Right lobe of liver (tissue), 6 donors: ENCODE results near the gene PRKN. TPM values are rescaled to one million over a fixed set of nuclear protein-coding genes. Genes with fewer than 3 reads are reported as not detected.

Experiments used
- ATAC-seq, 4 donors: fragments of 200-7000 bp; cut with Tn5 transposase; one replicate each; pipeline ENCODE4 v1.9.1; 2020; ENCODE audit warnings: mild to moderate bottlenecking in 4 of 4, moderate library complexity in 4 of 4
- DNase-seq, 3 donors: peaks; one replicate each; pipeline ENCODE4 v3.0.0-alpha.2; 2020
- H3K27ac ChIP-seq, 3 donors: fragments of 200-600 bp; one replicate each; pipeline ENCODE4 v1.8.0; 2022
- H3K27me3 ChIP-seq, 2 donors: fragments of 200-600 bp; one replicate each; pipeline ENCODE4 v1.8.0; 2022
- H3K36me3 ChIP-seq, 4 donors: fragments of 200-600 bp; sonication (generic) in 1 of 4; one replicate each; pipeline versions ENCODE4 v1.5.1 to v1.8.0; 2017 to 2022; ENCODE audit warnings: control low read depth in 1 of 4
- H3K4me1 ChIP-seq, 4 donors: fragments of 200-600 bp; sonication (generic) in 1 of 4; one replicate each; pipeline versions ENCODE4 v1.5.1 to v1.8.0; 2017 to 2022; ENCODE audit warnings: control low read depth in 1 of 4
- H3K4me3 ChIP-seq, 3 donors: fragments of 200-600 bp; one replicate each; pipeline ENCODE4 v1.8.0; 2022
- H3K9me3 ChIP-seq, 4 donors: fragments of 200-600 bp; sonication (generic) in 1 of 4; one replicate each; pipeline versions ENCODE4 v1.5.1 to v1.8.0; 2017 to 2022; ENCODE audit warnings: control low read depth in 1 of 4
- CTCF ChIP-seq, 4 donors: fragments of 200-600 bp in 3 of 4; fragments of 450-650 bp in 1 of 4; IDR thresholded peaks; one replicate each; pipeline versions ENCODE4 v1.5.1 to v1.8.0; 2016 to 2022; ENCODE audit warnings: antibody characterized with exemption in 4 of 4, mild to moderate bottlenecking in 2 of 4
- POLR2A ChIP-seq: fragments of 450-650 bp; IDR thresholded peaks from one replicate; pipeline ENCODE4 v1.6.1; 2017; ENCODE audit warnings: antibody characterized with exemption, mild to moderate bottlenecking
- WGBS: methylation state at CpG from one replicate; pipeline ENCODE4 v1.1.6; 2018; ENCODE audit warnings: low coverage, low lambda C conversion rate; ENCODE audit not compliant: insufficient coverage; ENCODE audit errors: missing lambda C conversion rate; 5-methylcytosine and 5-hydroxymethylcytosine counted together
- intact Hi-C, 2 donors: fragments of 100-400 bp; cut with DNase I; formaldehyde crosslinking; loops; one replicate each; pipeline versions ENCODE4 v1.11.2 to v1.14.1; 2022
- total RNA-seq, 6 experiments: library from RNA; depleted of rRNA in 2 of 6; stranded (reverse); fragments of >200 nt in 2 of 6; fragmentation: NEBNext Ultra II Directional in 3 of 6; extraction: Animal tissue kit (Norgen Biotek cat#: 25700) in 3 of 6; gene quantifications; one replicate each; pipeline versions ENCODE4 v1.1.0 to v1.2.4, GENCODE V29; 2016 to 2023
- donor health status: DM: no; HTN: yes; CAD: no.
- donor health status: DM: no; HTN: no; CAD: no.
- donor health status: DM: no; HTN: no; CAD: no.
- donor health status: DM: no; HTN: yes; CAD: no.
- donor health status: DM: no; HTN: yes; CAD: no.

PRKN gene
- total RNA-seq, 6 experiments from 2014 or later: 1.1 to 3.7 (median 2.2) TPM

- Histone ChIP-seq H3K4me3 (no peak overlapping the region), H3K27me3 (no peaks in the 10 kb centered on the region), H3K36me3 (no peaks in the 10 kb centered on the region), H3K9me3 (no peaks in the 10 kb centered on the region), H3K4me1 (no peaks in the 10 kb centered on the region), H3K27ac (no peak overlapping the region)
- 90% methylated on average over 6 of the region's 7 CpGs for WGBS
- ATAC-seq: no peak
- TF ChIP-seq CTCF (IDR thresholded peaks at IDR 0.05) (no peak), POLR2A (no peak)
- intact Hi-C loops: no loop called here
- DNase-seq: no peak
These were observed 610.6 kb downstream of the PRKN start for GRCh38 chr6:162116902-162117525.

- no peaks in the 10 kb centered on the region for H3K36me3 ChIP-seq
- H3K4me3 ChIP-seq: no peak overlapping the region
- H3K4me1 ChIP-seq: no peaks in the 10 kb centered on the region
- H3K9me3 ChIP-seq: no peaks in the 10 kb centered on the region
- DNase-seq: no peak
- 74% methylated on average over 2 of the region's 2 CpGs for WGBS
- H3K27ac ChIP-seq: no peak overlapping the region
- no peaks in the 10 kb centered on the region for H3K27me3 ChIP-seq
- TF ChIP-seq CTCF (IDR thresholded peaks at IDR 0.05) (no peak), POLR2A (no peak)
- no peak for ATAC-seq
- intact Hi-C loops: no loop called here
These were observed 618.0 kb downstream of the PRKN start for GRCh38 chr6:162109480-162110050.

GRCh38 chr6:162108041-162108440, 619.5 kb downstream of the PRKN start:
- Histone ChIP-seq H3K36me3 (no peaks in the 10 kb centered on the region), H3K4me1 (no peaks in the 10 kb centered on the region), H3K4me3 (no peak overlapping the region), H3K9me3 (no peaks in the 10 kb centered on the region), H3K27me3 (no peaks in the 10 kb centered on the region), H3K27ac (no peak overlapping the region)
- TF ChIP-seq CTCF (IDR thresholded peaks at IDR 0.05) (no peak), POLR2A (no peak)
- DNase-seq (no peak), ATAC-seq (no peak)
- 81% methylated on average over 3 of the region's 3 CpGs for WGBS
- intact Hi-C loops: no loop called here

- WGBS: 85% methylated on average over 3 of the region's 5 CpGs
These were observed 627.5 kb downstream of the PRKN start for GRCh38 chr6:162100096-162100495.

More at GRCh38 chr6:162100096-162100495, 627.5 kb downstream of the PRKN start:
- Histone ChIP-seq H3K36me3 (no peaks in the 10 kb centered on the region), H3K4me1 (no peaks in the 10 kb centered on the region), H3K27me3 (no peaks in the 10 kb centered on the region), H3K4me3 (no peak overlapping the region), H3K9me3 (no peaks in the 10 kb centered on the region), H3K27ac (no peak overlapping the region)
- DNase-seq: no peak
- TF ChIP-seq CTCF (IDR thresholded peaks at IDR 0.05) (no peak), POLR2A (no peak)
- ATAC-seq: no peak
- intact Hi-C loops: no loop called here
